Natural killer cell (primary cell): ENCODE measurements around the gene PRCP. TPM values are rescaled to one million over a fixed set of nuclear protein-coding genes. Genes with fewer than 3 reads are reported as not detected.

Experiments used
- ATAC-seq, 3 donors: fragments of 150-1000 bp in 2 of 3; fragments of 200-7000 bp in 1 of 3; cut with Tn5 transposase; 1 replicate in 1 of 3; 2 replicates in 2 of 3; pipeline ENCODE4 v1.10.0; 2021; ENCODE audit warnings: mild to moderate bottlenecking in 2 of 3, moderate library complexity in 2 of 3
- DNase-seq, 2 donors: peaks; one replicate each; pipeline versions ENCODE4 v3.0.0 to v3.0.0-alpha.2; 2013 to 2021; ENCODE audit warnings: mixed read lengths in 1 of 2
- H3K27ac ChIP-seq: one replicate; pipeline ENCODE4 v1.5.1; 2013; ENCODE audit warnings: mild to moderate bottlenecking, low read length
- H3K27me3 ChIP-seq: one replicate; pipeline ENCODE4 v1.6.1; 2013; ENCODE audit warnings: low read length; ENCODE audit not compliant: control insufficient read depth, insufficient read depth
- H3K36me3 ChIP-seq: one replicate; pipeline ENCODE4 v1.6.1; 2013; ENCODE audit warnings: low read length; ENCODE audit not compliant: control insufficient read depth, insufficient read depth
- H3K4me1 ChIP-seq: one replicate; pipeline ENCODE4 v1.6.1; 2013; ENCODE audit warnings: low read length; ENCODE audit not compliant: control insufficient read depth, insufficient read depth
- H3K4me3 ChIP-seq: one replicate; pipeline ENCODE4 v1.5.1; 2013; ENCODE audit warnings: low read length
- H3K9me3 ChIP-seq: one replicate; pipeline ENCODE4 v1.6.1; 2013; ENCODE audit warnings: low read length; ENCODE audit not compliant: control insufficient read depth, insufficient read depth
- H3K27ac Mint-ChIP-seq, 2 donors: one replicate each; pipeline ENCODE4 v1.8.0; 2022; ENCODE audit warnings: mild to moderate bottlenecking in 2 of 2, mixed read lengths in 2 of 2, moderate library complexity in 1 of 2
- H3K27me3 Mint-ChIP-seq, 2 donors: one replicate each; pipeline ENCODE4 v1.8.0; 2022; ENCODE audit warnings: low read depth in 2 of 2, mixed read lengths in 2 of 2
- H3K36me3 Mint-ChIP-seq: one replicate; pipeline ENCODE4 v1.8.0; 2022; ENCODE audit warnings: mixed read lengths
- H3K4me1 Mint-ChIP-seq, 2 donors: one replicate each; pipeline ENCODE4 v1.8.0; 2022; ENCODE audit warnings: mixed read lengths in 2 of 2
- H3K4me3 Mint-ChIP-seq: one replicate; pipeline ENCODE4 v1.8.0; 2022; ENCODE audit warnings: mild to moderate bottlenecking, moderate library complexity, mixed read lengths
- H3K9me3 Mint-ChIP-seq, 2 donors: one replicate each; pipeline ENCODE4 v1.8.0; 2022; ENCODE audit warnings: mixed read lengths in 2 of 2
- CTCF ChIP-seq: fragments of 200-600 bp; IDR thresholded peaks from one replicate; pipeline ENCODE4 v1.8.0; 2022; ENCODE audit warnings: antibody characterized with exemption
- WGBS: methylation state at CpG from one replicate; pipeline ENCODE4 v1.1.7; 2013; ENCODE audit warnings: missing lambda C conversion rate; ENCODE audit not compliant: insufficient coverage; 5-methylcytosine and 5-hydroxymethylcytosine counted together
- intact Hi-C: fragments of 100-400 bp; cut with micrococcal nuclease; formaldehyde crosslinking; loops from one replicate; pipeline ENCODE4 v1.14.2; 2022
- total RNA-seq, 4 donors: library from RNA; stranded (reverse); fragments of 120-200 nt in 1 of 4; gene quantifications; one replicate each; pipeline versions ENCODE4 v1.2.3 to v1.2.4, GENCODE V29; 2013 to 2022

The PRCP gene
- total RNA-seq, 3 donors from 2014 or later (not counting 1 experiment from before 2014, with no cell fraction given), result 28.1 to 30.0 (median 30.0) TPM

DNA sequence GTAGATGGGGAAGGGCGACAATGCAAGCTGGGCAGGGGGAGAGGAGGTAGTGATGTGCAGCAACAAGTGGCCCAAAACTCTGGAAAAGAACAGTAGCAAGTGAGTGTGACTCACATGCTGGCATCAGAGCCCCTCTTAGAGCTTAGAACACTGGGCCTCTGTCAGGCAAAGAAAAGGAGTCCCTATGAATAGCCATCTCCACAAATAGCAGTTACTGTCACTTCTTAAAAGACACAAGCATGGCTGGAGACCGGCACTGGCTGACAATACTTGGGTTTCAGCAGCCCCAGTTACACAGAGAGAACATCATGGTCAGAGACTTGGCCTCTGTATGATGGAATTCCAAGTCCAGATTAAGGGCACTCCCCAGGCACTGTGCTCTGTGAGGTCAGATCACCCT lies 58.2 kb downstream of the PRCP start:
- H3K36me3 Mint-ChIP-seq, result no peaks in the 10 kb centered on the region
- Histone ChIP-seq H3K9me3 (no peaks in the 10 kb centered on the region), H3K36me3 (peaks cover 30% of the 10 kb centered on the region), H3K4me3 (no peak overlapping the region), H3K4me1 (no peaks in the 10 kb centered on the region), H3K27me3 (no peaks in the 10 kb centered on the region), H3K27ac (no peak overlapping the region)
- H3K27me3 Mint-ChIP-seq, result no peaks in the 10 kb centered on the region
- H3K4me1 Mint-ChIP-seq, result no peaks in the 10 kb centered on the region
- no peak for DNase-seq
- H3K4me3 Mint-ChIP-seq, result no peak overlapping the region
- H3K9me3 Mint-ChIP-seq, result no peaks in the 10 kb centered on the region
- WGBS, result 70% methylated on average over 2 of the region's 2 CpGs
- intact Hi-C loops, result no loop called here
- no peak for ATAC-seq
- H3K27ac Mint-ChIP-seq, result no peak overlapping the region
- TF ChIP-seq CTCF, result no peak

DNA sequence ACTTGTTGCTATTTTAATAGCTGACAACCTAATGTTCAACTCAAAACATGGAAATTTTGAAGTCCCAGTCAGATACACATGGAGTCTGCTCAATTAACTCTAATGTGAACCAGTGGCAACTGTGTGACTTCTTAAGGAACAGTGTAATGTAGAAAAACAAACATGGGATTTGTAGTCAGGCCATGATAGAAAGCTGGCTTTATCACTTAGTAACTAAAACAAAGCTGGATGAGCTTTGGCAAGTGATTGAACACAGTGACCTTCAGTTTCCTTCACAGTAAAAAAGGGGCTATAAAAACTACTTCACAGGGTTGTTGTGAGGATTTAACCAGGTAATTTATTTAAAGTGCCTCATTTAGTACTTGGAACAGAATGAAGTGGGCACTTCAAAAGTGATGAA lies 62.6 kb downstream of the PRCP start:
- TF ChIP-seq CTCF, result no peak
- no peak overlapping the region for H3K27ac Mint-ChIP-seq
- H3K36me3 ChIP-seq, result peaks cover 34% of the 10 kb centered on the region

GRCh38 chr11:82832983-82833382 lies 67.2 kb downstream of the PRCP start:
- no peak for DNase-seq
- TF ChIP-seq CTCF, result no peak
- Histone ChIP-seq H3K27ac (no peak overlapping the region), H3K36me3 (peaks cover 18% of the 10 kb centered on the region), H3K4me3 (no peak overlapping the region), H3K27me3 (no peaks in the 10 kb centered on the region), H3K9me3 (no peaks in the 10 kb centered on the region), H3K4me1 (no peaks in the 10 kb centered on the region)
- no peaks in the 10 kb centered on the region for H3K27me3 Mint-ChIP-seq
- H3K4me1 Mint-ChIP-seq, result no peaks in the 10 kb centered on the region
- no peak overlapping the region for H3K4me3 Mint-ChIP-seq
- H3K9me3 Mint-ChIP-seq, result no peaks in the 10 kb centered on the region
- ATAC-seq, result no peak
- 98% methylated on average over 4 of the region's 4 CpGs for WGBS
- H3K27ac Mint-ChIP-seq, result no peak overlapping the region
- intact Hi-C loops, result no loop called here
- H3K36me3 Mint-ChIP-seq, result peaks cover 8% of the 10 kb centered on the region

More for the DNA sequence above, 62.6 kb downstream of the PRCP start:
- Mint-ChIP-seq H3K9me3 (no peaks in the 10 kb centered on the region), H3K36me3 (peaks cover 8% of the 10 kb centered on the region), H3K4me3 (no peak overlapping the region), H3K27me3 (no peaks in the 10 kb centered on the region), H3K4me1 (no peaks in the 10 kb centered on the region)
- no peaks in the 10 kb centered on the region for H3K4me1 ChIP-seq
- no peaks in the 10 kb centered on the region for H3K27me3 ChIP-seq
- no peak overlapping the region for H3K4me3 ChIP-seq
- H3K9me3 ChIP-seq, result no peaks in the 10 kb centered on the region
- ATAC-seq (no peak), DNase-seq (no peak)
- intact Hi-C loops, result no loop called here
- no peak overlapping the region for H3K27ac ChIP-seq

GRCh38 chr11:82831364-82831763 lies 68.9 kb downstream of the PRCP start:
- ATAC-seq (no peak), DNase-seq (no peak)
- WGBS, result 100% methylated on average over 3 of the region's 3 CpGs
- Histone ChIP-seq H3K4me1 (no peaks in the 10 kb centered on the region), H3K9me3 (no peaks in the 10 kb centered on the region), H3K36me3 (peaks cover 6% of the 10 kb centered on the region), H3K4me3 (no peak overlapping the region), H3K27me3 (no peaks in the 10 kb centered on the region), H3K27ac (no peak overlapping the region)
- H3K36me3 Mint-ChIP-seq, result peaks cover 8% of the 10 kb centered on the region
- no peaks in the 10 kb centered on the region for H3K4me1 Mint-ChIP-seq
- no peaks in the 10 kb centered on the region for H3K9me3 Mint-ChIP-seq
- no peak for TF ChIP-seq CTCF
- H3K4me3 Mint-ChIP-seq, result no peak overlapping the region
- H3K27ac Mint-ChIP-seq, result no peak overlapping the region
- H3K27me3 Mint-ChIP-seq, result no peaks in the 10 kb centered on the region
- intact Hi-C loops, result no loop called here
